ENCODE data around the gene INTS12.

The INTS12 gene

DNA sequence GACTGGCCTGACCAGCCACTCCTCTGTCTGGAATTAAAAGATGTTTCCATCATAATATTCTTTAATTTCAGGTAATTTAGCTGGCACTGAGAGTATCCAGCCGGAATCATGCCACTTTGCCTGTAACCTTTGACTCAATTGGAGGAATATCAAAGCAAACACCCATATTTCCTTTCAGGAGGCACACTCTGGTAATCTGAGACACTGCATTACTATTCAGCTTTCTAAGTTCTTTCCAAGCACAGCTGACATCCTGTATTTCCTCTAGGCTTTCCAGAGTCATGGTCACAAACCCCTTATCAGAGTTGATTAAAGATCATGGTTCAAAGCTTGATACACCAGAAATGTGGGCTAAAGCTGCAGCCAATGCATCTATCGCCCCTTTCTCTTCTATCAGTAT, 29.3 kb downstream of the INTS12 start:
- no peak for DNase-seq (ENCODE audit: extremely low read depth, low read depth)
- TF ChIP-seq, protein P1, sequence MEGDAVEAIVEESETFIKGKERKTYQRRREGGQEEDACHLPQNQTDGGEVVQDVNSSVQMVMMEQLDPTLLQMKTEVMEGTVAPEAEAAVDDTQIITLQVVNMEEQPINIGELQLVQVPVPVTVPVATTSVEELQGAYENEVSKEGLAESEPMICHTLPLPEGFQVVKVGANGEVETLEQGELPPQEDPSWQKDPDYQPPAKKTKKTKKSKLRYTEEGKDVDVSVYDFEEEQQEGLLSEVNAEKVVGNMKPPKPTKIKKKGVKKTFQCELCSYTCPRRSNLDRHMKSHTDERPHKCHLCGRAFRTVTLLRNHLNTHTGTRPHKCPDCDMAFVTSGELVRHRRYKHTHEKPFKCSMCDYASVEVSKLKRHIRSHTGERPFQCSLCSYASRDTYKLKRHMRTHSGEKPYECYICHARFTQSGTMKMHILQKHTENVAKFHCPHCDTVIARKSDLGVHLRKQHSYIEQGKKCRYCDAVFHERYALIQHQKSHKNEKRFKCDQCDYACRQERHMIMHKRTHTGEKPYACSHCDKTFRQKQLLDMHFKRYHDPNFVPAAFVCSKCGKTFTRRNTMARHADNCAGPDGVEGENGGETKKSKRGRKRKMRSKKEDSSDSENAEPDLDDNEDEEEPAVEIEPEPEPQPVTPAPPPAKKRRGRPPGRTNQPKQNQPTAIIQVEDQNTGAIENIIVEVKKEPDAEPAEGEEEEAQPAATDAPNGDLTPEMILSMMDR (IDR thresholded peaks at IDR 0.05; ENCODE audit: low read depth, low read length, missing control alignments): no peak
- H3K4me3 ChIP-seq (replicated peaks; ENCODE audit: low read depth, low read length): no peak overlapping the region

- no peak overlapping the region for H3K4me3 ChIP-seq (replicated peaks; ENCODE audit: low read depth, low read length)
- no peak for DNase-seq (ENCODE audit: extremely low read depth, low read depth)
- TF ChIP-seq, protein P1 (IDR thresholded peaks at IDR 0.05; ENCODE audit: low read depth, low read length, missing control alignments): no peak
Measured at GRCh38 chr4:105677709-105678108, 30.8 kb downstream of the INTS12 start.

- TF ChIP-seq, protein P1 (IDR thresholded peaks at IDR 0.05; ENCODE audit: low read depth, low read length, missing control alignments): no peak
- DNase-seq (ENCODE audit: extremely low read depth, low read depth): no peak
- H3K4me3 ChIP-seq (replicated peaks; ENCODE audit: low read depth, low read length): no peak overlapping the region
Measured at GRCh38 chr4:105674011-105674410, 34.5 kb downstream of the INTS12 start.

GRCh38 chr4:105671301-105671700, 37.2 kb downstream of the INTS12 start:
- TF ChIP-seq, protein P1 (IDR thresholded peaks at IDR 0.05; ENCODE audit: low read depth, low read length, missing control alignments): no peak
- H3K4me3 ChIP-seq (replicated peaks; ENCODE audit: low read depth, low read length): no peak overlapping the region
- no peak for DNase-seq (ENCODE audit: extremely low read depth, low read depth)

DNA sequence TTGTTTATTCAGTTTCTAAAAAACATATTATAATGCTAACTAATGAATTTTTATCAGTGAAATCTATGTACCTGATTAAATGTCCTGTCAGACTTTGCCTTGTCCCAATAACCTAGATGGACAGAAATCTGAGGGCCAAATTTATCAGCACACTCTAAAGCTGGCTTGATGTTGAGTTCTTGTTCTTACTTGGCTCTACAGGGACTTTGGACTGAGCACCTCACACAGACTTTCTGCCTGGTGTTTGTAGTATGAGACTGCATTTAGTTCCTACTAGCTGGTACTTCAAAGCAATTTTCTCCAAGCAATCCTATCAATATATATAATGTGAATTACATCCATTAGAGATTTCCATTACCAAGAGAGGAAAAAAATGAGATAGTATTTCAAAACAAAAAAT, 37.8 kb downstream of the INTS12 start:
- DNase-seq (ENCODE audit: extremely low read depth, low read depth): no peak
- TF ChIP-seq, protein P1 (IDR thresholded peaks at IDR 0.05; ENCODE audit: low read depth, low read length, missing control alignments): no peak
- H3K4me3 ChIP-seq (replicated peaks; ENCODE audit: low read depth, low read length): no peak overlapping the region

GRCh38 chr4:105666693-105667092, 41.8 kb downstream of the INTS12 start:
- DNase-seq (ENCODE audit: extremely low read depth, low read depth): no peak

More at GRCh38 chr4:105666693-105667092, 41.8 kb downstream of the INTS12 start:
- TF ChIP-seq, protein P1 (IDR thresholded peaks at IDR 0.05; ENCODE audit: low read depth, low read length, missing control alignments): no peak
- H3K4me3 ChIP-seq (replicated peaks; ENCODE audit: low read depth, low read length): no peak overlapping the region
